Thymus (tissue), 11 donors: ENCODE measurements around the gene EGFL8. TPM values are rescaled to one million over a fixed set of nuclear protein-coding genes. Genes with fewer than 3 reads are reported as not detected.
"Not testable (repeated sequence)": the region's sequence is repeated elsewhere in the genome, so short reads cannot be mapped to it uniquely, and the experiment has no call there.

Experiments used
- DNase-seq, 9 donors: peaks; one replicate each; pipeline ENCODE4 v3.0.0-alpha.2; 2013; ENCODE audit warnings: low spot score in 9 of 9, low read depth in 6 of 9, missing footprints in 1 of 9
- H3K27ac ChIP-seq, 2 donors: one replicate each; pipeline ENCODE4 v1.5.1; 2013; ENCODE audit warnings: control low read depth in 1 of 2, low read depth in 1 of 2, low read length in 1 of 2, mild to moderate bottlenecking in 1 of 2, moderate library complexity in 1 of 2
- H3K27me3 ChIP-seq, 2 donors: one replicate each; pipeline ENCODE4 v1.5.1; 2013; ENCODE audit warnings: low read length in 1 of 2; ENCODE audit not compliant: control insufficient read depth in 2 of 2, insufficient read depth in 1 of 2
- H3K36me3 ChIP-seq, 2 donors: one replicate each; pipeline ENCODE4 v1.5.1; 2013; ENCODE audit warnings: low read length in 1 of 2, mild to moderate bottlenecking in 1 of 2, moderate library complexity in 1 of 2; ENCODE audit not compliant: control insufficient read depth in 2 of 2, insufficient read depth in 2 of 2
- H3K4me1 ChIP-seq, 2 donors: one replicate each; pipeline ENCODE4 v1.5.1; 2013; ENCODE audit warnings: low read length in 2 of 2; ENCODE audit not compliant: control insufficient read depth in 2 of 2, insufficient read depth in 2 of 2
- H3K4me3 ChIP-seq, 2 donors: one replicate each; pipeline ENCODE4 v1.5.1; 2013; ENCODE audit warnings: low read length in 2 of 2, control low read depth in 1 of 2, mild to moderate bottlenecking in 1 of 2
- H3K9me3 ChIP-seq, 2 donors: one replicate each; pipeline ENCODE4 v1.5.1; 2013; ENCODE audit warnings: low read length in 1 of 2, mild to moderate bottlenecking in 1 of 2; ENCODE audit not compliant: control insufficient read depth in 2 of 2, insufficient read depth in 1 of 2
- WGBS: extraction: QIAGEN DNeasy Blood & Tissue Kit; methylation state at CpG from one replicate; pipeline ENCODE4 v1.1.7; 2013; 5-methylcytosine and 5-hydroxymethylcytosine counted together
- polyA plus RNA-seq: library from polyadenylated mRNA; stranded (reverse); fragments of 200-250 nt; gene quantifications from one replicate; pipeline ENCODE4 v1.2.3, GENCODE V29; 2013
- total RNA-seq: library from RNA; stranded (reverse); fragments of 120-200 nt; gene quantifications from one replicate; pipeline ENCODE4 v1.2.4, GENCODE V29; 2013
- donor health status: healthy.

Gene EGFL8
- total and polyA plus RNA-seq, 2 donors = 10.5 to 31.9 TPM

DNA sequence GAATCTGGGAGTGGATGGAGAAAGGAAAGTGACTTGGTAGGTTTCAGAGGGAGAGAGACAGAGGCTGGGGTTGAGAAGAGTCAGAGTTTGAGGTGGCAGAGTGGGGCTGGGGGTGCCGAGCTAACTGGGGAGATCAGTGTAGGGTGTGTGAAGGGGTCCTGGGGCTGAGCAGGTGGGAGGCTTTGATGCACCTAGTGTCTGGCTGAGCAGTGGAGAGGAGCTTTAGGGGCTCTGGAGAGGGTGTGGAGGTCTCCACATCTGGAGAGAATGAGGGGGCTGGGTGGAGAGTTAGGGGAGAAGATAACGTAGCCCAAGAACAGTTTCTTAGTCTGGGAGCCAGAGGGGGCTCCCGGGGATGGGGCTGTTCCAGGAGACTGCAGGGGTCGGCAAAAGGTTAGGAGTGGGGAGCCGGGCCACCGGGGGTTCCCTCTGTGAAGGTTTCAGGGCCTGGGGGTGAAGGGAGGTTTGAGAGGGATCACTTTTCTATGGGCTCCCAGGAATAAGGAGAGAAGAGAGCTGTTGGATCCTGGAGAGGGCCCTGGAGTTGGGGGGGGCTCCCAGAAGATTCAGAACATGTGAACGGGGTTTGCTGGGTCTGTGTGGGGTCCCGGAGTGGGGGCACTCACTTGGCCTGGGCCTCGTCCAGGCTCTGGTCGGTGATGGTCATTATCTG lies 24.8 kb downstream of the EGFL8 start:
- peak overlapping the region; percentile 92 to 97 for H3K4me3 ChIP-seq
- H3K27me3 ChIP-seq = no peaks in the 10 kb centered on the region
- 2% methylated on average over 10 of the region's 10 CpGs for WGBS
- DNase-seq = peak in 1 of 9 donors; percentile 39
- H3K9me3 ChIP-seq = peaks cover 0 to 8% of the 10 kb centered on the region in 2 donors
- H3K36me3 ChIP-seq = peaks cover 36 to 47% of the 10 kb centered on the region in 2 donors
- H3K27ac ChIP-seq = peak overlapping the region; percentile 85 to 89
- peaks cover 36 to 72% of the 10 kb centered on the region in 2 donors for H3K4me1 ChIP-seq

DNA sequence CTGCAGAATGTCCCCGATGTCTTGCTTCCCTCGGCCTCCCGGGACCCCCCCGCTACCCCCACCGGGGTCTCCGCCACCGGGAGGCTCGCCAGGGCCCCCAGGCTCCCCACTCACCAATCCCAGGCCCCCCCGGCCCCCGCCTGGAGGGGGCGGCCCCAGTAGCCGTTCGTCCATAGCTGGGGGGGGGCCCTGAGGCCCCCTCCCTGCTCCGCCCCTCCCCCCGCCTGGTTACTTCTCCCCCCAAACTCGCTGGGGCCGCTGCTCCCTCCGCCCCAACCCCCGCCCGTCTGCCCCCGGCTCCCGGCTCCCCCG lies 25.3 kb downstream of the EGFL8 start:
- peaks cover 0 to 8% of the 10 kb centered on the region in 2 donors for H3K9me3 ChIP-seq
- 13% methylated on average over 23 of the region's 23 CpGs for WGBS
- peak overlapping the region; percentile 85 to 89 for H3K27ac ChIP-seq
- peaks cover 41 to 77% of the 10 kb centered on the region in 2 donors for H3K4me1 ChIP-seq
- peaks cover 33 to 44% of the 10 kb centered on the region in 2 donors for H3K36me3 ChIP-seq
- H3K4me3 ChIP-seq = peak overlapping the region; percentile 92 to 97
- no peak for DNase-seq
- H3K27me3 ChIP-seq = no peaks in the 10 kb centered on the region

DNA sequence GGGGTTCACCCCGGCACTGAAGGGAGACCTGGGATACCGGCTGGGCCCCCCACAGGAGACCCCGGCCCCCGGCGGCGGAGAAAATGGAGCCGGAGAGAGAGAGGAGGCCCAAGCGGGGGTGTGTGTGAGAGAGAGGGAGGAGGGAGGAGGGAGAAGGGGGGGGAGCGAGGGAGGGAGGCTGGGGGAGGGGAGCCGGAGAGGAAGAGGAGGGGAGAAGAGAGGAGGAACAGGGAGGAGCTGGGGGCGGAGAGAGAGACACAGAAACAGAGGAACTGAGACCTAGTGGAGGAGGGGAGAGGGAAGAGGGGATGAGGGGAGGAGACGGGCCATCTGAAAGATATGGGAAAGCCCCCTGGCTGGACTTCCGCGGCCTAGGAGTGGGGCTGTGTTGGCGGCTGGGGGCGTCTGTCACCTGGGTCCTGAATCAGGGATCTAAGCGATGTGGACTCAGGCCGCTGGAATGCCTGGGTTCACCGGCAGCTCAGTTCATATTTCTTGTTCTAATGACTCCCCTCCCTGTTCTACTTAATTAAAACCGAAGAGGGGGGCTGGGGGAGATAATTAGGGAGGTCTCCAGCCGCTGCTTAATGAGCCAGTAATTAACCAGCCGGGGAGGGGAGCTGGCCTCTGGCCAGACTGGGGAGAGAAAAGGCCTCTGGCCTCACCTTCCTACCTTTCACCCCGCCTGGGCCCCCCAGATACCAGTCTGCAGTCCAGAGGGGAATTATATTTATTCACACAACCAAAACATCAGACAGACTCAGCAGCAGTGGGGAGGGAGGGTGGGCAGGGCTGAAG lies 25.9 kb downstream of the EGFL8 start, which contains the start of gene PBX2:
Gene PBX2, minus strand, starts transcription at position 149 of the 798 bp plus-strand sequence. CDS start 287 bp downstream, outside the sequence.
- Histone ChIP-seq H3K27ac (peak within 1 kb of the TSS; percentile 93 to 94), H3K4me3 (peak within 1 kb of the TSS; percentile 92 to 97), H3K27me3 (no peaks in the 10 kb centered on the region), H3K36me3 (peaks cover 33 to 44% of the 10 kb centered on the region in 2 donors), H3K9me3 (peaks cover 0 to 8% of the 10 kb centered on the region in 2 donors), H3K4me1 (peaks cover 44 to 83% of the 10 kb centered on the region in 2 donors)
- DNase-seq = peak; percentile 78 to 97 (median 89)
- 5% methylated on average over 23 of the region's 23 CpGs for WGBS

DNA sequence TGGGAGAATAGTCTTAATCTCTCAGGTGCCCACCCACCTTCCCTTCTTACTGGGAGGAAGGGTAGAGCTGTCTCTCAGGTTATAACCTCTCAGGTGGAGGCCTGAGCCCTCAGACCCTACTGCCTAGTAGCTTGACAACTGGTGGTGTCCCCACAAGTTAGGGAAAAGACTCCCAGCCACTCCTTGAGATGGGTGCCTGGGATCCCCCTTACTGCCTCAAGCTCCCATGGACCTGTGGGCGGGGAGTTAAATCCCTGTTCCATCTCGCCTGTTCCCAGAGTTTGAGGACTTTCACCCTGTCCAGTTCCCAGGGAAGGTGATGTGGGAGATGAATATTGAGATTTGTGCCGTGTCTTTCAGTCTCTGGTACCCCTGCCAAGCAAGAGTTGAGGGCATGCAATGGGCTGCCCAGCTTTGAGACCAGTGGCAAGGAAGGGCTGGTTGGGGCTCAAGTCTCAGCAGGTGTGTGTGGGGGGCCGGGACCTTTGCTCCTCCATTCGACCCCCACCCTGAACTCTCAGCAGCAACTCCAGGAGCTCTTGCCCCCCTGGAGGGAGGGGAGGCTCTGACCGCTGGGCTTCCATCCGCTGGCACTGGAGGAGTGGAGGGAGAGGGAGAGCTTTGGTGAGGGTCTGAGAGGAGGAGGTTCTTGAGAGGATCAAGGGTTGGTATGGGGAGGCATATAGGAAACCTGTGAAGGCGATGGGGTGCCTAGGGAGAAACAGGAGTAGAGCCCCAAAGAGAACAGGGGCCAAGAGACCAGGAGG lies 26.7 kb downstream of the EGFL8 start:
- 87% methylated on average over 8 of the region's 8 CpGs for WGBS
- Histone ChIP-seq H3K4me1 (peaks cover 44 to 83% of the 10 kb centered on the region in 2 donors), H3K4me3 (peak overlapping the region; percentile 92 to 97), H3K27ac (peak overlapping the region; percentile 93 to 94), H3K27me3 (no peaks in the 10 kb centered on the region), H3K36me3 (peaks cover 33 to 37% of the 10 kb centered on the region in 2 donors), H3K9me3 (peaks cover 0 to 8% of the 10 kb centered on the region in 2 donors)
- DNase-seq = peak in 1 of 9 donors; percentile 31

DNA sequence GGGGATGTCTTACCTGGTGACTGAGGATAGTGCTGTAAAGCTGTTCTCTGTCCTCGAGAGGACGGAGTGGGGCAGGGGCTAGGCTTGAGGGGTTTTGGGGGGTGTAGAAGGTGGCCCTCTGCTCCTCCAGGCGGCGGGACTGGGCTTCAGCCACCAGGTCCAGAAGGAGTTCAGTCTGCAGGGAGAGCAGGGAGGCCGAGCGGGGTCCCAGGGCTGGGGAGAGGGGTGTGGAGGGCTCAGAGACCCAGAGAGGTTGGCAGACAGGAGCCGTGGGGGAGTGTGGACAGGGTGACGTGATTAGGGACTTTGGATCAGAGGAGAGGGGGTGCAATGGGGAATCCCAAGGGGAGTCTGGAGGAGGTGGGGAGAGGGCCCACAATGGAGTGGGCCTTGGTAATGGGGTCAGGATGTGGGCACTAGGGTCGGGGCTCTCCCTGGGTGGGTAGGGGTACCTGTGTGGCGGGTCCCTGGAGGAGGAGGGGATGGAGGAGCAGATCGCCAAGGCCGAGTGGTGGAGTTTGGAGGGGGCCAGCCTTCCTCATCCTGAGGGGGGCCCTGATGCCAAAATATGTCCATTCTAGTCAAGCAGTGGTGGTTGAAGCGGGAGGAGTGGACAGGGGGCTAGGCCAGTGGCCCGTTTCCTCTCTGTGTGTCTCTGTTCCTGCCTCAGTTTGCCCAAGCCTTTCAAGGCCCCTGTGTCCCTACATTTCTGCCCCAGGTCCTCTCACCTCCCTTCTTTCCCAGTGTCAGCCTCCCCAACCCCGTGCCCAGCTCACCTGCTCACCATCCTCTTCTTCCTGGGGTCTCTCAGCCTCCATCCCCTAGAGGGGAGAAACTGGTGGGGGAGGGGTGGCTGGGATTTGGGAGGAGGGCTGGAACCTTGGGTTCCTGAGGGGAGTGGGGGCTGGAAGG lies 27.6 kb downstream of the EGFL8 start:
- Histone ChIP-seq H3K4me1 (peaks cover 47 to 85% of the 10 kb centered on the region in 2 donors), H3K27me3 (no peaks in the 10 kb centered on the region), H3K36me3 (peaks cover 25 to 29% of the 10 kb centered on the region in 2 donors), H3K4me3 (peak overlapping the region; percentile 92 to 97), H3K27ac (peak overlapping the region; percentile 93 to 94), H3K9me3 (peaks cover 0 to 13% of the 10 kb centered on the region in 2 donors)
- no peak for DNase-seq
- 49% methylated on average over 15 of the region's 15 CpGs for WGBS

DNA sequence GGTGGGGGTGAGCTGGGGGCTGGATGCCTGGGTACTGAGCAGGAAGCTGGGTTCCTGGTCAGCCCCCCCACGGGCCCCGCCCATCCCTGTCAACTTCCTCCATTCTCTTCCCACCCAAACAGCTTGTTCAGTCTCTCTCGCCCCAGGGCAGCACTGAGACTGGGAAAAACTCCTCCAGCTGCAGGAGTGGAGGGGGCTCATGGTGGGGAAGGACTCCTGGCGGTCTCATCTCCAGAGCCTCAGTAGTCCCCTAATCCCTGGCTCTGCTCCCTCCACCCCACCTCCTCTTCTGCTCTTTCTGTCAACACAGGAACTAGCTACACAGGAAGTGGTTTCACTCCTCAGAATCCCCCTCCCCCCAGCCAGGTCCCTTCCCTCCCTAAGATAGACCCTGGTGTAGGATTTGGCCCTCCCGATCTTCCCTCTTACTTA lies 28.2 kb downstream of the EGFL8 start, which contains the start of gene GPSM3:
Gene GPSM3, minus strand, starts transcription at position 36 of the 432 bp plus-strand sequence. CDS start 130 bp downstream, outside the sequence.
- peaks cover 18 to 22% of the 10 kb centered on the region in 2 donors for H3K36me3 ChIP-seq
- H3K4me3 ChIP-seq = peak within 1 kb of the TSS; percentile 92 to 97
- peak; percentile 57 to 92 (median 80) for DNase-seq
- H3K9me3 ChIP-seq = peaks cover 0 to 13% of the 10 kb centered on the region in 2 donors
- no peaks in the 10 kb centered on the region for H3K27me3 ChIP-seq
- WGBS = 6% methylated on average over 5 of the region's 5 CpGs
- H3K27ac ChIP-seq = peak within 1 kb of the TSS; percentile 93 to 94
- H3K4me1 ChIP-seq = peaks cover 42 to 82% of the 10 kb centered on the region in 2 donors

DNA sequence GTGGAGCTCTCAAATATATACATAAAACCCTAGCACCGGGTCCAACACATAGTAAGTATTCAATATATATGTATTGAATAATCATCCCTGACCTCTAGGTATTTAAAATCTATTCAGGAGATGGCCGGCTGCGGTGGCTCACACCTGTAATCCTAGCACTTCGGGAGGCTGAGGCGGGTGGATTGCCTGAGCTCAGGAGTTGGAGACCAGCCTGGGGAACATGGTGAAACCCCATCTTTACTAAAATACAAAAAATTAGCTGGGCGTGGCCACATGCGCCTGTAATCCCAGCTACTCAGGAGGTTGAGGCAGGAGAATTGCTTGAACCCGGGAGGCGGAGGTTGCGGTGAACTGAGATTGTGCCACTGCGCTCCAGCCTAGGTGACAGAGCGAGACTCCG lies 28.7 kb downstream of the EGFL8 start:
- DNase-seq, H3K27me3 ChIP-seq: not testable (repeated sequence)
- Histone ChIP-seq H3K36me3 (peaks cover 13 to 17% of the 10 kb centered on the region in 2 donors), H3K4me3 (peak overlapping the region; percentile 92 to 97), H3K27ac (peak overlapping the region; percentile 93 to 94), H3K4me1 (peaks cover 38 to 77% of the 10 kb centered on the region in 2 donors), H3K9me3 (peaks cover 0 to 13% of the 10 kb centered on the region in 2 donors)
- whole genome bisulfite sequencing = 68% methylated on average over 13 of the region's 13 CpGs

DNA sequence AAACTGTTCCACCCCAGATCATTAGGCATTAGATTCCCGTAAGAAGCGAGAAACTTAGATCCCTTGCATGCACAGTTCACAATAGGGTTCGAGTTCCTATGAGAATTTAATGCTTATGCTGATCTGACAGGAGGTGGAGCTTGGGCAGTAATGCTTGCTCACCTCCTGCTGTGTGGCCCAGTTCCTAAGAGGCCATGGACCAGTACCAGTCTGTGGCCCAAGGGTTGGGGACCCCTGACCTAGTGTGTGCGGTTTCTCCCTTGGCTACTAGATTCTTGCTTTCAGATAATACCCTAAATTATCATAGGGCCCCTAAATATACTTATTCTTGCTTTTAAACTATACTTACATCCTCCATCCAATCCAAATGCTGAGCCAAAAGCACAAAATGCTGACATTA lies 30.0 kb downstream of the EGFL8 start:
- 99% methylated on average over 4 of the region's 4 CpGs for WGBS
- Histone ChIP-seq H3K27ac (peak overlapping the region in 1 of 2 donors; percentile 94), H3K4me3 (no peak overlapping the region), H3K36me3 (peaks cover 6 to 7% of the 10 kb centered on the region in 2 donors), H3K4me1 (peaks cover 28 to 64% of the 10 kb centered on the region in 2 donors), H3K9me3 (peaks cover 0 to 8% of the 10 kb centered on the region in 2 donors), H3K27me3 (no peaks in the 10 kb centered on the region)
- DNase-seq = no peak
